HepG2 (cell line): ENCODE results near the gene FUT3. TPM values are rescaled to one million over a fixed set of nuclear protein-coding genes. Genes with fewer than 3 reads are reported as not detected.
"Not testable (repeated sequence)": the region's sequence is repeated elsewhere in the genome, so short reads cannot be mapped to it uniquely, and the experiment has no call there.

Source experiments
- ATAC-seq: fragments of 200-7000 bp; cut with Tn5 transposase; 3 replicates; pipeline ENCODE4 v1.9.1; 2020; ENCODE audit warnings: mild to moderate bottlenecking, moderate library complexity
- BruUV-seq: library from RNA; stranded (reverse); fragments of 400-500 nt; replicated peaks from 2 replicates; lab custom pipeline; 2021; lab: Mats Ljungman, UMichigan
- CTCF ChIA-PET: fragments of 300-600 bp; formaldehyde crosslinking; extraction: SDS; loops from one replicate; lab custom pipeline; 2021; ENCODE audit warnings: low total read pairs, inconsistent platforms, low intra/inter-chr PET ratio; lab: Yijun Ruan, JAX
- POLR2A ChIA-PET: fragments of 350-600 bp; sonication (Branson Sonifier 250); formaldehyde crosslinking; loops from one replicate; lab custom pipeline; 2020; ENCODE audit warnings: antibody characterized with exemption, inconsistent platforms; lab: Yijun Ruan, JAX
- DNase-seq: peaks from one replicate; pipeline ENCODE4 v3.0.0-alpha.2; 2015; ENCODE audit warnings: low spot score
- FAIRE-seq: peaks from 3 replicates; lab custom pipeline; 2011; peaks lifted over from hg19 to GRCh38; lab: Jason Lieb, UNC
- H2AFZ ChIP-seq: one replicate; pipeline ENCODE4 v1.6.1; 2011; ENCODE audit warnings: low read length, inconsistent platforms
- H3K27ac ChIP-seq: fragments of 300-600 bp; 3 replicates; pipeline ENCODE4 v1.8.0; 2011; ENCODE audit warnings: mixed run types, mild to moderate bottlenecking, mixed read lengths, low read length, inconsistent platforms; ENCODE audit not compliant: insufficient read depth; ENCODE audit errors: extremely low read length
- H3K27me3 ChIP-seq, 2 experiments: fragments of 200-600 bp in 1 of 2; 2 replicates in 1 of 2; 3 replicates in 1 of 2; pipeline versions ENCODE4 v1.6.0 to v1.8.0; 2011; ENCODE audit warnings: low read length in 2 of 2, mild to moderate bottlenecking in 2 of 2, moderate library complexity in 2 of 2, inconsistent platforms in 1 of 2; ENCODE audit not compliant: insufficient read depth in 2 of 2, control insufficient read depth in 1 of 2
- H3K36me3 ChIP-seq, 2 experiments: fragments of 200-600 bp in 1 of 2; replicated peaks in 1 of 2; 2 replicates in 1 of 2; 3 replicates in 1 of 2; pipeline versions ENCODE4 v1.5.1 to v1.8.0; 2011; ENCODE audit warnings: low read length in 2 of 2, inconsistent platforms in 1 of 2; ENCODE audit not compliant: insufficient read depth in 2 of 2, control insufficient read depth in 1 of 2
- H3K4me1 ChIP-seq: 2 replicates; pipeline ENCODE4 v1.5.1; 2012; ENCODE audit warnings: low read length, inconsistent platforms; ENCODE audit not compliant: insufficient read depth
- H3K4me2 ChIP-seq: 2 replicates; pipeline ENCODE4 v1.6.0; 2011; ENCODE audit warnings: low read depth, low read length, inconsistent platforms
- H3K4me3 ChIP-seq, 3 experiments: fragments of 200-600 bp in 1 of 3; sonication (generic), shearing (Covaris generic) in 1 of 3; replicated peaks in 1 of 3; 2 replicates each; pipeline ENCODE4 v1.5.1; 2011 to 2016; ENCODE audit warnings: low read length in 3 of 3, inconsistent platforms in 2 of 3, low read depth in 2 of 3, mild to moderate bottlenecking in 2 of 3, control low read depth in 1 of 3, mixed read lengths in 1 of 3; ENCODE audit not compliant: insufficient read depth in 1 of 3
- H3K79me2 ChIP-seq: one replicate; pipeline ENCODE4 v1.6.1; 2011; ENCODE audit warnings: low read length, inconsistent platforms; ENCODE audit not compliant: insufficient read depth
- H3K9ac ChIP-seq: 2 replicates; pipeline ENCODE4 v1.6.0; 2011; ENCODE audit warnings: mild to moderate bottlenecking, low read depth, low read length, inconsistent platforms; ENCODE audit not compliant: insufficient read depth
- H3K9me3 ChIP-seq: 2 replicates; pipeline ENCODE4 v1.5.1; 2012; ENCODE audit warnings: mild to moderate bottlenecking, low read length
- H4K20me1 ChIP-seq: 2 replicates; pipeline ENCODE4 v1.6.0; 2011; ENCODE audit warnings: inconsistent platforms, mild to moderate bottlenecking, low read length, moderate library complexity; ENCODE audit not compliant: insufficient read depth
- GPBP1L1 ChIP-seq: sonication (generic); formaldehyde crosslinking; IDR thresholded peaks from 2 replicates; pipeline ENCODE4 v1.5.0; 2020; ENCODE audit warnings: mild to moderate bottlenecking, missing genetic modification reagents
- IKZF4 ChIP-seq: sonication (generic); formaldehyde crosslinking; IDR thresholded peaks from 2 replicates; pipeline ENCODE4 v1.5.1; 2020; ENCODE audit warnings: borderline replicate concordance, mild to moderate bottlenecking, low read depth, missing genetic modification reagents; ENCODE audit errors: not compliant biosample characterization
- ZNF678 ChIP-seq: sonication (generic); formaldehyde crosslinking; IDR thresholded peaks from 2 replicates; pipeline ENCODE4 v1.4.0; 2020; ENCODE audit warnings: mild to moderate bottlenecking, missing genetic modification reagents
- WGBS: methylation state at CpG from one replicate; pipeline ENCODE4 v1.1.6; 2017; ENCODE audit warnings: low lambda C conversion rate; 5-methylcytosine and 5-hydroxymethylcytosine counted together
- in situ Hi-C: cut with HindIII; loops from 2 replicates; pipeline ENCODE4 v1.10.0; 2017; ENCODE audit warnings: low pct_unique_long_range_greater_than_20kb; ENCODE audit not compliant: extremely low pct_ligation_motif_present
- intact Hi-C: fragments of 100-400 bp; cut with micrococcal nuclease; formaldehyde crosslinking; loops from one replicate; pipeline ENCODE4 v1.10.0; 2022; ENCODE audit not compliant: unreplicated experiment
- polyA plus RNA-seq, 8 experiments: library from polyadenylated mRNA; depleted of rRNA in 3 of 8; stranded (reverse) in 7 of 8; unstranded in 1 of 8; fragments of >200 nt; fragmentation: Illumina TruSeq in 4 of 8; extraction: Trizol in 4 of 8; gene quantifications; 2 replicates each; pipeline versions ENCODE4 v1.2.1 to v1.2.3, GENCODE V29; 2011 to 2016; ENCODE audit warnings: low read depth in 4 of 8, missing spikeins in 1 of 8, mixed read lengths in 1 of 8; ENCODE audit not compliant: insufficient read depth in 1 of 8
- total RNA-seq, 5 experiments: library from RNA; depleted of rRNA; stranded (reverse); fragments of >200 nt; fragmentation: Illumina TruSeq; extraction: Trizol; gene quantifications; 2 replicates each; pipeline ENCODE4 v1.2.3, GENCODE V29; 2016; ENCODE audit warnings: low read depth in 1 of 5

The FUT3 gene
- total and polyA plus RNA-seq, 2 of the 13 experiments (the other 11 are each of a cell fraction or from before 2014, with no cell fraction given), result 0.53 to 1.1 TPM

DNA sequence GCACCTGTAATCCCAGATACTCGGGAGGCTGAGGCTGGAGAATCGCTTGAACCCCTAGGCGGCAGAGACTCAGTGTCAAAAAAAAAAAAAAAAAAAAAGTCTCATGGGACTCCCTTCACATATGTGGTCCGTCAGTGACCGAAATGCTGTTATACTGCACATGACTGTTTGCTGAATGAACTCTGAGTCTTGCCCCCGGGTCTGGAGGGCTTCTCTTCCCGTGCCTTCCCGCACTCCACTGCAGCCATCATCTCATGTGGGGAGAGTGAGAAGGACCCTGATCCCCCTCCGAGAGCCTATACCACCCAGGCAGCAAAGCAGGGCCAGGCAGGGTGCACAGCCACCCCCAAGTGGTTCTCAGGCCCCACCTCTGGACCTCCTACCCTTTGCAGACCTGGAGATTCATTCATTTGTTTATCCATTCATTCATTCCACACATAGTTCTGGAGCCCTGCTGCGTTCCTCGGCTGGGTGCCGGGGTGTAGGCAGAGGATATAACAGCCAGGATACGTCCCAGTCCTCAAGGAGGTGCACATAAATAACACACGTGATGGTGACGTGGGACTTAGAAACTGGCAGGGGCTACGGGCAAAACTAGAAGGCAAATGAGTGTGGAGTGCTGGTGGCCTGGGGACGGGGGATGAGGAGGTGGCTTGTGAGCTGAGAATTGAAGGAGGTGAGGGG lies 38.2 kb upstream of the FUT3 start (continued):
- no peak for TF ChIP-seq ZNF678 (CRISPR knock-in tag)
- TF ChIP-seq IKZF4, result no peak
- TF ChIP-seq GPBP1L1 (CRISPR knock-in tag), result no peak

DNA sequence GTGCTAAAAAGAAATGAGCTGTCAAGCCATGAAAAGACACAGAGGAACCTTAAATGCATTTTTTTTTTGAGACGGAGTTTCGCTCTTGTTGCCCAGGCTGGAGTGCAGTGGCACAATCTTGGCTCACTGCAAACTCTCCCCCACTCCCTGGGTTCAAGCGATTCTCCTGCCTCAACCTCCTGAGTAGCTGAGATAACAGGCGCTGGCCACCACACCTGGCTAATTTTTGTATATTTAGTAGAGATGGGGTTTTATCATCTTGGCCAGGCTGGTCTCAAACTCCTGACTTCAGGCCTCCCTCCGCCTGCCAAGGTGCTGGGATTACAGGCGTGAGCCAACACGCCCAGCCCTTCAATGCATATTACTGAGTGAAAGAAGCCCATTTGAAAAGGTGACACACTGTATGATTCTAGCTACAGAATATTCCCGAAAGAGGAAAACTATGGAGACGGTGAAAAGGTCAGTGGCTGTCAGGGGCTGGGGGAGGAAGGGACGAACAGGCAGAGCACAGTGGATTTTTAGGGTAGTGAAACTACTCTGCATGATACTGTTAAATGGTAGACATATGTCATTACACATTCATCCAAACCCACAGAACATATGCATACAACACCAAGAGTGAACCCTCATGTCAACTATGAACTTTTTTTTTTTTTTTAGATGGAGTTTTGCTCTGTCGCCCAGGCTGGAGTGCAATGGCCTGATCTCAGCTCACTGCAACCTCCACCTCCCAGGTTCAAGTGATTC lies 33.0 kb upstream of the FUT3 start:
- BruUV-seq, in situ Hi-C loops: not testable (repeated sequence)

DNA sequence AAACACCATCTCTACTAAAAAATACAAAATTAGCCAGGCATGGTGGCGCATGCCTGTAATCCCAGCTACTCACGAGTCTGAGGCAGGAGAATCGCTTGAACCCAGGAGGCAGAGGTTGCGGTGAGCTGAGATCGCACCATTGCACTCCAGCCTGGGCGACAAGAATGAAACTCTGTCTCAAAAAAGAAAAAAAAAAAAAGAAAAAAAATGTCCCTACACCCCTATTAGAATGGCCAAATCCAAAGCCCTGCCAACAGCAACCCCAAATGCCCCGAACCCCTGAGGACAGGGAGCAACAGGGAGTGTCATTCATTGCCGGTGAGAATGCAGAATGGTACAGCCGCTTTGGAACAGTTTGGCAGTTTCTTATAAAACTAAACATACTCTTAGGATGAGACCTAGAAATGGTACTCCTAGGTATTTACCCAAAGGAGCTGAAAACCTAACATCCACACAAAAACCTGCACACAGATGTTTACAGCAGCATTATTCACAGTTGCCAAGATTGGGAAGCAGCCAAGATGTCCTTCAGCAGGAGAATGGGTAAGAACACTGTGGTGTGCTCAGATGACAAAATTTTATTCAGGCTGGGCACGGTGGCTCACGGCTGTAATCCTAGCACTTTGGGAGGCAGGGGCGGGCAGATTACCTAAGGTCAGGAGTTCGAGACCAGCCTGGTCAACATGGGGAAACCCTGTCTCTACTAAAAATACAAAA lies 32.1 kb upstream of the FUT3 start:
- intact Hi-C loops, H4K20me1 ChIP-seq, H3K79me2 ChIP-seq, ATAC-seq, H3K4me2 ChIP-seq, H3K27me3 ChIP-seq, DNase-seq, H3K36me3 ChIP-seq, CTCF ChIA-PET, H3K9ac ChIP-seq, H2AFZ ChIP-seq, in situ Hi-C loops, BruUV-seq, FAIRE-seq, H3K4me3 ChIP-seq, H3K27ac ChIP-seq, H3K9me3 ChIP-seq: not testable (repeated sequence)
- H3K4me1 ChIP-seq, result peaks cover 73% of the 10 kb centered on the region
- WGBS, result 92% methylated on average over 13 of the region's 13 CpGs
- POLR2A ChIA-PET, result interaction anchor here (1.2 to 2.1 kb wide), 2 partner anchors 21 to 55 kb away, joined by 4 to 8 read pairs; partner anchors contain the start of gene NDUFA11

More for the DNA sequence above, 33.0 kb upstream of the FUT3 start:
- H3K9ac ChIP-seq, CTCF ChIA-PET, FAIRE-seq, intact Hi-C loops, H3K9me3 ChIP-seq, H2AFZ ChIP-seq, H3K79me2 ChIP-seq, H4K20me1 ChIP-seq, H3K4me3 ChIP-seq, ATAC-seq, H3K4me2 ChIP-seq, H3K27me3 ChIP-seq, H3K27ac ChIP-seq, DNase-seq, H3K36me3 ChIP-seq: not testable (repeated sequence)
- POLR2A ChIA-PET, result interaction anchor here (2.1 kb wide), 1 partner anchor 56 kb away, joined by 8 read pairs; no protein-coding TSS in a partner anchor
- peaks cover 67% of the 10 kb centered on the region for H3K4me1 ChIP-seq
- WGBS, result 97% methylated on average over 11 of the region's 11 CpGs
